CD4-positive, alpha-beta T cell treated with Interleukin-6 for 4 hours (primary cell): ENCODE measurements around the gene DNAH10.

Experiments
- DNase-seq: peaks from one replicate; pipeline ENCODE4 v3.0.0-alpha.2; 2020; ENCODE audit warnings: mixed read lengths

The DNAH10 gene

GRCh38 chr12:123845881-123846280 is 83.8 kb downstream of the DNAH10 start:
- no peak for DNase-seq

GRCh38 chr12:123846340-123846739 is 84.2 kb downstream of the DNAH10 start:
- no peak for DNase-seq

- no peak for DNase-seq
Observed at GRCh38 chr12:123847019-123847418, 84.9 kb downstream of the DNAH10 start.

- no peak for DNase-seq
Observed at GRCh38 chr12:123847876-123848275, 85.8 kb downstream of the DNAH10 start.

GRCh38 chr12:123849517-123849916 is 87.4 kb downstream of the DNAH10 start:
- DNase-seq, result no peak

- DNase-seq, result no peak
Observed at GRCh38 chr12:123850246-123851134, 88.4 kb downstream of the DNAH10 start.

- no peak for DNase-seq
Observed at GRCh38 chr12:123853396-123854070, 91.4 kb downstream of the DNAH10 start.

- no peak for DNase-seq
Observed at GRCh38 chr12:123854232-123854631, 92.1 kb downstream of the DNAH10 start.

GRCh38 chr12:123854918-123855317 is 92.8 kb downstream of the DNAH10 start:
- DNase-seq, result no peak

GRCh38 chr12:123856681-123857080 is 94.6 kb downstream of the DNAH10 start:
- DNase-seq, result no peak

- DNase-seq, result no peak
Observed at GRCh38 chr12:123858176-123858575, 96.1 kb downstream of the DNAH10 start.

GRCh38 chr12:123859035-123859434 is 96.9 kb downstream of the DNAH10 start:
- no peak for DNase-seq

- no peak for DNase-seq
Observed at GRCh38 chr12:123860377-123860776, 98.3 kb downstream of the DNAH10 start.

GRCh38 chr12:123861392-123861791 is 99.3 kb downstream of the DNAH10 start:
- DNase-seq, result no peak

GRCh38 chr12:123867141-123867540 is 105.0 kb downstream of the DNAH10 start:
- no peak for DNase-seq

- no peak for DNase-seq
Observed at GRCh38 chr12:123868791-123869190, 106.7 kb downstream of the DNAH10 start.

- no peak for DNase-seq
Observed at GRCh38 chr12:123873793-123874192, 111.7 kb downstream of the DNAH10 start.

GRCh38 chr12:123877968-123878367 is 115.9 kb downstream of the DNAH10 start:
- DNase-seq, result no peak

- DNase-seq, result no peak
Observed at GRCh38 chr12:123879101-123879500, 117.0 kb downstream of the DNAH10 start.

GRCh38 chr12:123879691-123880090 is 117.6 kb downstream of the DNAH10 start:
- DNase-seq, result no peak

- DNase-seq, result no peak
Observed at GRCh38 chr12:123882161-123882705, 120.1 kb downstream of the DNAH10 start.

- no peak for DNase-seq
Observed at GRCh38 chr12:123886258-123886657, 124.2 kb downstream of the DNAH10 start.

GRCh38 chr12:123886931-123887582 is 125.0 kb downstream of the DNAH10 start:
- DNase-seq, result no peak
